HG03460 (cell line): Measurements from ENCODE around the gene SLC49A3.
"Not testable (repeated sequence)": the region's sequence is repeated elsewhere in the genome, so short reads cannot be mapped to it uniquely, and the experiment has no call there.

Source experiments
- ATAC-seq: cut with Tn5 transposase; IDR thresholded peaks from one replicate; pipeline ENCODE4 v1.9.1; 2021; ENCODE audit not compliant: unreplicated experiment

Gene SLC49A3

DNA sequence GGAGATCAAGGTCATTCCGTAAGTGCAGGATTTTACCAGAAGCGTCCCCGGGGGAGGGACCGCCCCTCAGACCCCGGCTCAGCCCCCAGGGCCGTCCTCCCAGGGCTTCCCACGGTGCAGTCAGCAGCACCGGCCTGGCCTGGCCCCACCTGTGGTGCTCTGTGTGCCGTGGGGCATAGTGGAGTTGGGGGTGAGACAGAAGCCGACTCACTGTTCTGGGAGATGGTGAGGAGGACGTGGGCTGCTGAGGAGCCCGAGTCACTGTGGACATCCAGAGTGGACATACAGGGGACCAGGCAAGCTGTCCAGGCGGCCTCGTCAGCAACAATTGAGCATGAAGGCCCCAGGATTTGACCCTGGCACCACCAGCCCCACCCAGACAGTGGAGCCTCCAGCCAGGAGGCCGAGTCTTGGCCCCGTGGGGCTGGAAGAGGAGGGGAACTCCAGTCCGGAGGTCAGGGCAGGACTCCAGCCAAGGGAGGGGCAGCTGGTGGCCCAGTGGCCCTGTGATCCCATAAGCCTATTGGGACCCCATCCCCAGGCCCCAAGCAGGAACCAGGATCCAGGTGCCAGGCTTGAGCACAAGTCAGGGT lies 34.0 kb downstream of the SLC49A3 start:
- ATAC-seq, result no peak

DNA sequence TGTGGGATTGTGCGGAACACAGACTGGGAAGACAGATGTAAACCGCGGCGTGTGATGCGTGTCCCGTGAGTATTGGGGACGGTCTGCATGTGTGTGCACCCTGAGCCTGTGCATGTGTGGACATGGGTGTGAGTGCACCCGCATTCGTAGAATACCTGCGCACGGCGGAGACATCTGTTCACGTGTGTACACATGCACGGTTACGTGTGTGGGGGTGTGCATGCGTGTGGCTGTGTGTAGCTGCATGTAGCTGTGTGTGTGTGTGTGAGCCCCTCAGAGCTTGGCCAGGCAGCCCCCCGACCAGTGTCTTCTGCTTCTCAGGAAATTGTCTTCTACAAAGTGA lies 34.5 kb downstream of the SLC49A3 start:
- ATAC-seq, result no peak

DNA sequence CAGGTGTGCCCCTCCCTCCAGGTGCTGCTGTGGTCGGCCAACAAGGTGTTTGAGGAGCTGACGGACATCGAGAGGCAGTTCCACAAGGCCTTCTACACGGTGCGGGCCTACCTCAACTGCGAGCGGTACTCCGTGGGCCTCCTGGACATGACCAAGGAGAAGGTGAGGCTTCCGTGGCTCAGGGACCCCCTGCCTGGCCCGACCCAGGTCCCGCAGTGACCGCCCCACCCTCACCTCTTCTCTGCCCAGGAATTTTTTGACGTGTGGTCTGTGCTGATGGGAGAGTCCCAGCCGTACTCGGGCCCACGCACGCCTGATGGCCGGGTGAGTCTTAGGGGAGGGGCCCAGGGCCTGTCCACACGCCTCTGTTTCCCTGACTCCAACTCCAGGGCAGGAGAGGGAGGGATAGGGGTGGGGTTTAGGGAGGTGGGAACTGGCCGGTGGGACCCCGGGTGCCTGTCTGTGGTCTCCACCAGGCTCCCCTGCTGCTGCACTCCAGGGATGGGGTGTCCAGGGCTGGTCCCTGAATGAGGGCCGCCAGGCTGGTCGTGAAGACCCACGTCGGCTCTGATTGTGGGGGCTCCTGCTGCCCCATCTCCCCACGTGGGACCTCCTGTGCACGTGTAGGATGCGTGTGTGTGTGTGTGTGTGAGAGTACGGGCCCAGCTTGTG lies 35.0 kb downstream of the SLC49A3 start:
- ATAC-seq, result no peak

DNA sequence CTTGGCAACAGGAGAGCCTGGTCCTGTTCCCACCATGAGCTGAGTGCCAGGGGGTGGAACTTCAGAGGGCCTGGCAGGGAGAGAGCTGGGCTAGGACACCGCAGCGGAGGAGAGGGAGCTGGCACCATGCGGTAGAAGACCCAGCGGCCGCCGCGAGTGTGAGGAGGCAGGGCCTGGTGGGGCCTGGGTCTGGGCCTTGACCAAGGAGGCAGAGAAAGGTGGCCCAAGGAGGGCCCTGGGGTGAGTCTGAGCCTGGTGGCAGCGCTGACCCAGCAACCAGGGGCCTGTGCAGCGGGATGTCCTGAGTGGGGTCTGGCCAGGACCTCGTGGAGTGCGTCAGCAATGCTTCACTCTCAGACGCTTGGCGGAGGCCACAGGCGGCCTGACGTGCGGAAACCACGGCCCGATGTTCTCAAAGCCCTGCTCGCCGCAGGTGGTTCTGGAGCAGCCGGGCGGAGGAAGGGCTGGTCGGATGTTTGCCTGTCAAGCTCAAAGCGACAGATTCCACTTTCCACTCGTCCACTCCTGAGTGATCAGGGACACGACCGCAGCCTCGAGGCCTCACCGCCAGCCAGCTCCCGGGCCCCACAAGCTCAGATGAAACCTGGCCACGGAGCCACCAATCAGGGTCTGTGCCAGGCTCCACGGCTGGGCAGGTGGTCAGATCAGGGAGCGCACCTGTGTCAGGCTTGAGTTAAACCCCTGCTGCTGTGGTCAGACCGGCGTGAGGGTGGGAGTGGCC lies 35.7 kb downstream of the SLC49A3 start:
- no peak for ATAC-seq

DNA sequence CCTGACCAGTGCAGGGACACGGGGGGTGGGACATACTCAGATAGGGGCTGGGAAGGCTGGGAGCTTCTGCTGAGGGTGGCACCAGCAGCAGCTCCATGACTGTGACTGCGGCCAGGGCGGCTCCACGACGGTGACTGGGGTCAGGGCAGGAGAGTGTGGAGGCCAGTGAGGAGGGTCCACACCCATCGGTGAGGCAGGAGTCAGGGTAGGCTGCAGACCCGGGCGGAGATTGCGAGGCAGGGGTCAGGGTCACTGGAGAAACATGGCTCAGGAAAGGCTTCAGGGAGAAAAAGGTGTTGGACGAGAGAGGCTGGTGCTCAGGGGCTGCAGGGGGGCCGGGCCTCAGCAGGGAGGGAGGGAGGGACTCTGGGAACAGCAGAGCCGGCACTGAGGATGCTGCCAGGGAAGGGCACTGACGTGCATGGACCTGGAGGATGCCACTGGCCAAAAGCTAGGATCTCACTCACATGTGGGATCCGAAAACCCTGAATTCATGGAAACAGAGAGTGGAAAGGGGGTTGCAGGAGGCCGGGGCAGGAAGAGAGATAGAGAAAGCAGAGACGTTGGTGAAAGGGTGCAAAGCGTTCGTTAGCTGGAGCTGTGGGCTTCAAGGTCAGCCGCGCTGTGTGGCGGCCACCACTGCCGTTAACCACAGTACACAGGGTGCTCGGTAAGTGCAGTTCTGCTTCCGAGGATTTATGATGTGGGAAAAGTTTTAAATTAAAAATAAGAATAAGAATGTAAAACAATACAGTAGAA lies 36.9 kb downstream of the SLC49A3 start:
- no peak for ATAC-seq

DNA sequence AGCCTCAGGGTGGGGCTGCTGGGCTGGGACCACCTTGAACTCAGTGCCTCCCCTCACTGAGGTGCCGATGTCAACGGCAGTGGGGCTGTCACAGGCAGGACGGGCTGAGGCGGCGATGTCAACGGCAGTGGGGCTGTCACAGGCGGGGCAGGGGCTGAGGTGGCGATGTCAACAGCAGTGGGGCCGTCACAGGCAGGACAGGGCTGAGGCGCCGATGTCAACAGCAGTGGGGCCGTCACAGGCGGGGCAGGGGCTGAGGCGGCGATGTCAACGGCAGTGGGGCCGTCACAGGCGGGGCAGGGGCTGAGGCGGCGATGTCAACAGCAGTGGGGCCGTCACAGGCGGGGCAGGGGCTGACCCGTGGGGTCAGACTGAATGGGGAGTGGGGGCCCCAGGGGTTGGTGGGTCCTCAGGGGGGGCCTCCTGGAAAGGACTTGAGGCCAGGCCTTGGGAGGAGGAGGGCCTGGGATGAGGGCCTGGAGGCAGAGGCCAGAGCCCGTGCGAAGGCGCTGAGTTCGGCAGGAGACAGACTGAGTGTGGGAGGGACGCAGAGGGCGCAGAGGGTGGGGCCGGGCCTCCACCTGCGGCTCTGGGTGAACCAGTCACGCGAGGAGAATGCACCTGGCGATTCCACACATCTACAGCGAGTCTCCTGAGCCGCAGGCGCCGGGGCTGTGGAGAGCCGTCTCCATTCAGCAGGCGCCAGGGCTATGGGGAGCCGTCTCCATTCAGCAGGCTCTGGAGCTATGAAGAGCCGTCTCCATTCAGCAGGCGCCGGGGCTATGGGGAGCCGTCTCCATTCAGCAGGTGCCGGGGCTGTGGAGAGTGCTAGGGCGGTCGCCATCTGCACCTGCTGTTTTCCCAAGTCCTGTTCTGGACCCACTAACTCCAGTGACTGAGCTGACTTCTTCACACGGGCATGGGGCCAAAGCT lies 37.7 kb downstream of the SLC49A3 start:
- ATAC-seq, result no peak

DNA sequence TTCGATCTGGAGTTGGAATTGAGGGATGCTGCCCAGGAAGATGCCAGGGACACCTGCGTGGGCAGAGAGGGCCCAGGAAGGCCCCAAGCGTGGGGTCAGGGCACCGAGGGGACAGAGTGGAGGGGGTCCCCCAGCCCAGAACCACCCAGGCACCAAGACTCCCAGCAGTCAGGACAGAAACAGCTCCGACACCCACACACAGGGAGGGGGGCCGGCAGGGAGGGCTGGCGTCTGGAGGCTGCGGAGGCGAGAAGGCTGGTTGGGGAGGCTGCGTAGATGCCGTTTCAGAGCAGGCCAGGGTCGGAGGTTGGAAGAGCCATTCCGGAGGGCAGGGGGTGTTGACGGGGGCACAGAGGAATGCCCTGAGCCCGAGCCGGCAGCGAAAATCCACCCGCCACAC lies 38.5 kb downstream of the SLC49A3 start:
- no peak for ATAC-seq

DNA sequence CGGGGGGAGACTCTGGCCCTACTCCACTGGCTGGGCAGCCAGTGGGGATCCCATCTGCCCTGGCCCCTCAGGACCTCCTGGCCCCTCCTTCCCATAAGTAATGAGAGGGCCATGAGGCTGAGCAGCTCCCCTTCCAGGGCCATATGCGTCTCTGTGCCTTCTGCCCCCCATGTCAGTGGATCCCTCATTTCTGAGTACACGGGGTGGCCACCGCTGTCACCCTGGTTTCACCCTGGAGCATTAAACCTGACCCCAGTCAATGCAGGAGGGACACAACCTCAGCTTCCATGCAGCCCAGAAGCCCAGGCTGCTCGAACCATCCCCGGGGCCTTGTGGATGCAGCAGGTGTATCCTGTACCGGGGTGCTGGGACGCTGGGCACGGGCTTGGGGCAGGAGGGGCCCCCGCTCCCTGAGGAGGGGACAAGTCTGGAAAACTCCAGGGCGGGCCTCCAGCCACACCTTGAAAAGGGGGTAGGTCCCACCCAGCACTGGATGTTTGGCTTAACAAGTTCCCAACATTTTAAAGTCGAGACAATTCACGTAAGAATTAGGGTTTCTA lies 39.1 kb downstream of the SLC49A3 start:
- no peak for ATAC-seq

DNA sequence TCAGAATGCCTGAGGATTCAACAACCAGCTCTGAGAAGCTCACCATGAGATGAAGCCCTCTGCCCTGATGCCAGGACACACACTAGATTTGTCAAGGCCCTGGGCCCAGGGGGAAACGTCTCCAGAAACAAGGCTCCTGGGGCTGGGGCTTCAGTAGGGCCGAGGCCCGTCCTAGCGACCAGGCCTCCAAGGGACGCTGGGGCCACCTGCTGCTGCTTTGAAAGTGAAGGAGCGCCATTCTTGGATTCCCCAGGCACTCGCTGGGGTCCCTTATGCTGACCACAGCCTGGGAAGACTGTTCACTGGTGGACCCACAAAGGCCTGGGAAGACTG lies 39.7 kb downstream of the SLC49A3 start:
- ATAC-seq, result no peak

DNA sequence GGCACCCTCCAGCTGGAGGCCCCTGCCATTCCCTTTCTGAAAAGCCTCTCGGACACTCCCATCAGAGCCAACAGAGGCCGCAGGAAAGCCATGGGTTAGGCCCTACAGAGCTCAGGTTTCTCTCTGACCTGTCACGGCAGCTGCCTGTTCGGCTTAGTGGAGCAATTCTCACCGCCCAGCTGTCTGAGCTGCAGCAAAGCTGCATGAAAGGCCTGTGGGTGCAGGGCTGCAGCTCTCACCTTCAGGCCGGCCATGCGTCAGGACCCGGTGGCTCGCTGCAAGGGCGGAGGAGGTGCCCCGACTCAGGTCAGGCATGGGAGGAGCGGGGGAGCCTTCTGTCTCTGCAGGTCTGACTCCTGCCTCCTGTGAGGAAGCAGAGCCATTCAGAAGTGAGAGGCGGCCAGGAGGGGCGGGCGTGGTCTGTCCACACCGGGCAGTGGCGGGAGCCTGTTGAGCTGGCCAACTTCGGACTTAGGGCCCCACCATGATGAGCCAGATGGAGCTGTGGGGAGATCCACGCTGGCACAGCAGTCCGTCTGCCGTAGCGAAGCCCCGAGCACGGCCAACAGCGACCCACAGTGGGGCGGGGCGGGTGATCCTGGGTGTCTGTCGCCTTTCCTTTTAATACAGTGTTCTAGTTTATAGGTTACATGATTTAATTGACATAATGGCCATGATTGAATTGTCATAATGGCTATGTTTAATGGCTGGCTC lies 40.2 kb downstream of the SLC49A3 start:
- ATAC-seq, result no peak

DNA sequence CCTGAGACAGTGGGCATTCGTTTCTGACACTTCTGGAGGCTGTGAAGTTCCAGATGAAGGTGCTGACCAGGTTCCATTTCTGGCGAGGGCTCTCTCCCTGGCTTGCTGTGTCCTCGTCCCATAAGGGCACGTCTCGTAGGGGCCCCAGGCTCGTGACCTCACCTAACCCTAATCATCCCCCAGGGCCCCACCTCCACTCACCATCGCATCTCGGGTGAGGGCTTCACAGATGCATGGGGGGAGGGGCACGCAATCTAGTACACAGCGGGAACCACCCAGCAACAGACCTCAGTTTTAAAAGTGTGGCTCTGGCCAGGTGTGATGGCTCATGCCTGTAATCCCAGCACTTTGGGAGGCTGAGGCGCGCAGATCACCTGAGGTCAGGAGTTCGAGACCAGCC lies 41.5 kb downstream of the SLC49A3 start:
- no peak for ATAC-seq

DNA sequence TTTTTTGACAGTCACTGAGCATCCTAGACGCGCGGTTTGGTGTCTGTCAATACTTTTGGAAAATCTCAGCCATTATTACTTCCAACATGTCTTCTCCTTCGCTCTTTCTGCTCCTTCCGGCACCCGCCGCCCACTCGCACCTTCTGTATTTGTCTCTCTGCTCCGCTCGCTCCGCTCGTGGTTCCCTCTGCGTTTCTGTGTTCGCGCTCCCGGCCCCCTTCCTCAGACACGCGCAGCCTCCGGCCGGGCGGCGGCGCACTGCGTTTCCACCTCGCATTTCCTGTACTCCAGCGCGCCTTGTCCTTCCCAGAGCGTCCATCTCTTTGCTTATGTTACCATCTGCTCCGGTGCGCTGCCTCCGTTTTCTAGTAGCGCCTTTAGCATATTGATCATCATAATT lies 42.5 kb downstream of the SLC49A3 start:
- no peak for ATAC-seq

DNA sequence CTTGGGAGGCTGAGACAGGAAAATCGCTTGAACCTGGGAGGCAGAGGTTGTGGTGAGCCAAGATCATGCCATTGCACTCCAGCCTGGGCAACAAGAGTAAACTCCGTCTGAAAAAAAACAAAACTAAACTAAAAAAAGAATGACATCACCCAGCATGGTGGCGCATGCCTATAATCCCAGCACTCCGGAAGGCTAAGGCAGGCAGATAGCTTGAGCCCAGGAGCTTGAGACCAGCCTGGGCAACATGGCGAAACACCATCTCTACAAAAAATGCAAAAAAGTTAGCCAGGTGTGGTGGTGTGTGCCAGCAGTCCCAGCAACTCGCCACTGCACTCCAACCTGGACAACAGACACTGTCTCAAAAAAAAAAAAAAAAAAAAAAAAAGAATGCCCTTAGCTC lies 46.6 kb downstream of the SLC49A3 start:
- not testable (repeated sequence) for ATAC-seq

DNA sequence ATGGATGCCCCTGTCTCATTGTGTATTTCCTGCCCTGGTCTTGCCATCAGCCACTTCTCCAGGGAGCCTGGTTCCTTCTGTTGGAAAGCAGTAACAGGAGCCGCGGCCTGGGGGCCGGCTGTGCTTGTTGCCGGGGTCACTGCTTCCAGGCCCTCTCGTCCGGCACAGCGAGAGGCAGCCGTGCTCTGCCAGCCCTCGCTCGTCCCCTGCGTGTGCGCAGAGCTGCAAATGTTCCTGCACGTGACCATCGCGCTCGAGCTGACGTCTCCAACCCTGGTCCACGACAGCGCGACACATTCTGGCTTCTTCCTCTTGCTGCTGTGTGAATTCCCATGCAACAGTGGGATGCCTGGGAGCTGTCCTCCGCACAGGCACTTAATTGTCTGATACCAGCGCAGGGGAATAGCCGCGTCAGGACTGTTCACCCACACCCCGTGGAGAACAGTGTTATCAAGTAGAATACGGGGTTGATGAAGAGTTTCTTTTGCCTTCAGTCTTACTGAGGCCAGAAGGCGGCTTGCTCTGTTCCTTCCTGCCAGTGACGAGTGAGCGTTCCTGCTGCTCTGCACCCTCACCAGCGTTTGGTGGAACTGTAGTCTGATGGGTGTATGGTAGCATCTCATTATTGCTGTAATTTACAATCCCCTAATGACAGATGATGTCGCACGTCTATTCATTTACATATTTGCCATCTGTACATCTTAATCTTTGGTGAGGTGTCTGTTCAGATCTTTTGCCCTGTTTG lies 51.2 kb downstream of the SLC49A3 start:
- no peak for ATAC-seq

DNA sequence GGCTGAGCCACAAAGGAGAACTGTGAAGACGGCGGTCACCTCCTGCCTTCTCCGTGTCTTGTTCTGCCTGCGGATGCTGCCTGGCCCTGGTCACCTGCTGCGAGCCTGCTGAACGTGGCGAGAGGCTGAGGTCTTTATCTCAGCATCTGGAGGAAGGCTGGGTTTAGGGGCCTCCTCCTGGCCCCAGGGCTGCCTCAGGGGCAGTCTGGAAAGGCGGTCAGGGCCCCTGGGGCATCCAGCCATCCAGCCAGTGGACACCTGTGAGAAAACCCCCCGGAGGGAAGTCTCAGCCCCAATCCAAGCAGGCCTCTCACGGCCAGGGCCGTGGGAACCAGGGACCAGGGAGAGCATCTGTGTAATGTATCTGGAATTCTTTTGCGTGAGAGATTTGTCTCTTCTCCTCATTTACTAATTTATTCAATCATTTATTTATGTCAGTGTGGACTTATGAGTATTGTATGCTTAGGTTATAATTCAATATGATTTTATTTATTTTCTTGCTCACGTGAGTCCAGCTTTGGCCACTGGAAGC lies 52.3 kb downstream of the SLC49A3 start:
- no peak for ATAC-seq

DNA sequence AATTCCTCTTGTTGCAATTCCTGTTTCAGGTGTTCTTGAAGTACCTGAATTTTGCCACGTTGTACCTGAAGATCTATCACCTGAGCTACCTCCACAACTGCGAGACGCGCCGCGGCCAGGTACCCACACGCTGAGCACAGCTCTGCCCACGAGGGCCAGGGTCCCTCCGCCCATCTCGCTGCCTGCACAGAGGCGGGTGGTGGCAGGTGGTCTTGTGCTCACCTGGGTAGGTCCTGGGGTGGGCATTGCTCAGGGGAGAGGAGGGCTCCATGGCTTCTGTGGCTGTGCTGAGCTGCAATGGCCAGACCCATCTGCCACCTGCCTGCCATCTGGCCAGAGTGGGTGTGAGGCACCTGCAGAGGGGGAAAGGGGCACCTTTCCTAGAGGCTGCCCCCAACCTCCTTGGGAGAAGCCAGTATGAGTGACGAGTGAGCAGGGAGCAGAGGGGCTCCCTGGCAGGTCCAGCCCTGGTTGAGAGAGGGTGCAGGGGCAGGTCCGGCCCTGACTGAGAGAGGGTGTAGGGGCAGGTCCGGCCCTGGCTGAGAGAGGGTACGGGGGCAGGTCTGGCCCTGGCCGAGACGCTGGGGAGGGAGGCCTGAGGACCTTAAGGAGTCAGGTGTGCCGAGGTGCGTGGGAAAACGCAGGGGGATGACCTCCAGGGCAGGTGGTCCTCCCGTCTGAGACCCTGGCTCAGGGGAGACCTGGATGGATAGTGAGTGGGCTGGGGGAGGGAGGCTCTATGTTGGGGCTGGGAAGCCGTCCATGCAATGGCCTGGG lies 52.9 kb downstream of the SLC49A3 start:
- ATAC-seq, result no peak

DNA sequence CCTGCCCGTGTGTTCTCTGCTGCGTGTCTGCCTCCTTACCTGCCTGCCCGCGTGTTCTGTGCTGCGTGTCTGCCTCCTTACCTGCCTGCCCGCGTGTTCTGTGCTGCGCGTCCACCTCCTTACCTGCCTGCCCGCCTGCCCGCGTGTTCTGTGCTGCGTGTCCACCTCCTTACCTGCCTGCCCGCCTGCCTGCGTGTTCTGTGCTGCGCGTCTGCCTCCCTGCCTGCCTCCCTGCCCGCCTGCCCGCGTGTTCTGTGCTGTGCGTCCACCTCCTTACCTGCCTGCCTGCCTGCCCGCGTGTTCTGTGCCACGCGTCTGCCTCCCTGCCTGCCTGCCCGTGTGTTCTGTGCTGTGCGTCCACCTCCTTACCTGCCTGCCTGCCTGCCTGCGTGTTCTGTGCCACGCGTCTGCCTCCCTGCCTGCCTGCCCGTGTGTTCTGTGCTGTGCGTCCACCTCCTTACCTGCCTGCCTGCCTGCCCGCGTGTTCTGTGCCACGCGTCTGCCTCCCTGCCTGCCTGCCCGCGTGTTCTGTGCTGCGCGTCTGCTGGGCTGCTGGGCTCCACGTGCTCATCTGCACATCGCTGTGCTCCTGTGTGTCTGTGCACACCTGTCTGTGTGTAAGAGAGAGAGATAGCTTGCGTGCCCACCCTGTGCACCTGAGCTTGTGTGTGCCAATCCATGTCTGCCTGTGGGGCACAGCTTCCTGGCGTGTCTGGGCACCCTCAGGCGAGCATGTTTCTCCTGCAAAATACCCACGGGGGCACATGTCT lies 53.7 kb downstream of the SLC49A3 start:
- ATAC-seq, result not testable (repeated sequence)
